ACC112 (cell line): ENCODE data around the gene ETNK1.
"Not testable (repeated sequence)": the region's sequence is repeated elsewhere in the genome, so short reads cannot be mapped to it uniquely, and the experiment has no call there.

ENCODE experiments used
- H2AFZ ChIP-seq: fragments of 200-600 bp; sonication (generic); one replicate; pipeline ENCODE4 v1.6.0; 2017; ENCODE audit warnings: antibody characterized with exemption, low read length; ENCODE audit not compliant: unreplicated experiment
- H3K27ac ChIP-seq: fragments of 200-600 bp; sonication (generic); 2 replicates; pipeline ENCODE4 v1.5.1; 2014; ENCODE audit warnings: low read depth, mild to moderate bottlenecking, antibody characterized with exemption, low read length, moderate library complexity
- H3K27me3 ChIP-seq: fragments of 200-600 bp; sonication (generic); 2 replicates; pipeline ENCODE4 v1.6.1; 2014; ENCODE audit warnings: mild to moderate bottlenecking, antibody characterized with exemption, low read length, moderate library complexity, mixed read lengths; ENCODE audit not compliant: insufficient read depth
- H3K36me3 ChIP-seq: fragments of 200-600 bp; sonication (generic); 2 replicates; pipeline ENCODE4 v1.6.1; 2016; ENCODE audit warnings: mild to moderate bottlenecking, antibody characterized with exemption, low read length, moderate library complexity, mixed read lengths; ENCODE audit not compliant: insufficient read depth
- H3K4me1 ChIP-seq: fragments of 200-600 bp; sonication (generic); one replicate; pipeline ENCODE4 v1.6.1; 2016; ENCODE audit warnings: low read length, mixed read lengths; ENCODE audit not compliant: insufficient read depth, unreplicated experiment, control insufficient read depth
- H3K4me3 ChIP-seq: fragments of 200-600 bp; sonication (generic); 2 replicates; pipeline ENCODE4 v1.5.1; 2014; ENCODE audit warnings: mild to moderate bottlenecking, low read depth, low read length
- H3K79me2 ChIP-seq: fragments of 200-600 bp; sonication (generic); one replicate; pipeline ENCODE4 v1.6.0; 2016; ENCODE audit warnings: low read length; ENCODE audit not compliant: control insufficient read depth, unreplicated experiment, insufficient read depth

The ETNK1 gene

DNA sequence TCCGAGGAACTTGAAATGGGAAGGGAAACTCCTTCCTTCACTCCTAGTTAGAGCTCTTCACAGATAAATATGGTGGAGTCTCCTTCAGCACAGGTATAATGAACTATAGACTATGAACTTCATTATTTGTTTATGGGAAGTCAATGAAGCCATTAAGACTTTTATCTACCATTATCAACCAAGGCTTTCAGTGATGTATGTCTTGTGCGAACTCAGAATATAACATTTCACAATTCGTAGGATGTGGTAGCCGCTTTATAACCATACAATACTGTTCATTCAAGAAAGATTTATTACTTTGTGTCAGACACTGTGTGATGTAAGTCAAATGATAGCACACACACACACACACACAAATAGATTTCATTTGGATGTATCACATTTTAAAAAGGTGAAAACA, 24.8 kb upstream of the ETNK1 start:
- Histone ChIP-seq H3K4me3 (no peak overlapping the region), H3K79me2 (no peaks in the 10 kb centered on the region), H2AFZ (no peak overlapping the region), H3K4me1 (no peaks in the 10 kb centered on the region), H3K36me3 (no peaks in the 10 kb centered on the region), H3K27ac (no peak overlapping the region), H3K27me3 (no peaks in the 10 kb centered on the region)

DNA sequence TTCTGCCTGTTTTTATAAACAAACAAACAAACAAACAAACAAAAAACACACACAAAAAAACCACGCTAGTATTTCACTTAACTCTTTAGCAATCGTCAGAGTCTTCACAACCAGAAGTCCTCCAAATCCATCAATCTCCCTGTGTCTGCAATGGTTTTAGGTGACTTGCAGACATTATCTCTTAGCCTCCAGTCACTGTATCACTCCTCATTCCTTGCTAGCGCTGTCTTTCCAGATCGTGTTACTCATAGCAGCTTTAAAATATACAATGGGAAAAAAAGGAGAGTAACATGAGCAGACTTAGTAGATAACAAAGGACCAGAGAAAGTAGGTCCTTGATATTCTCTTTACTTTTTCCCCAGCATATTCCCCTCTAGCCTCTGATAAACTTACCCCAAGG, 15.5 kb upstream of the ETNK1 start:
- Histone ChIP-seq H2AFZ (no peak overlapping the region), H3K4me3 (no peak overlapping the region), H3K79me2 (no peaks in the 10 kb centered on the region), H3K4me1 (no peaks in the 10 kb centered on the region), H3K27me3 (no peaks in the 10 kb centered on the region), H3K36me3 (no peaks in the 10 kb centered on the region), H3K27ac (no peak overlapping the region)

DNA sequence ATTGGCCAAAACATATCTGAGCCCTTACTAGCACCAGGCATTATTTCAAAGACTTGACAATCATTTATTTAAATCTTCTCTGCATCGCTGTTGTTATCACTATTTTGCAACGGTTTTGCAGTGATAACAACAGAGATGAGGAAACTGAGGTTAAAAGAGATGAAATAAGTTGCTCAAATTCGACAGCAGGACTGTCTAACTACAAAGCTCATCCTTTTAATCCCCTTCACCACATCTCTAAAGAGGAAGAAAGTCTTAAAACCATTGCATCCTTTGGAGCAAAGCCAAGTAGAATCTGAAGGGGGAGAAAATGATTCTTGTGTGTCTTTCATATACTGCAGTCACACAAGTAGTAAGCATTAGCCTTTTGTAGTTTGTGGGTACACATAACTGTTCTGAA, 14.8 kb upstream of the ETNK1 start:
- no peaks in the 10 kb centered on the region for H3K27me3 ChIP-seq
- no peak overlapping the region for H2AFZ ChIP-seq
- no peak overlapping the region for H3K27ac ChIP-seq
- no peaks in the 10 kb centered on the region for H3K36me3 ChIP-seq
- no peaks in the 10 kb centered on the region for H3K4me1 ChIP-seq
- no peaks in the 10 kb centered on the region for H3K79me2 ChIP-seq
- H3K4me3 ChIP-seq, result no peak overlapping the region

DNA sequence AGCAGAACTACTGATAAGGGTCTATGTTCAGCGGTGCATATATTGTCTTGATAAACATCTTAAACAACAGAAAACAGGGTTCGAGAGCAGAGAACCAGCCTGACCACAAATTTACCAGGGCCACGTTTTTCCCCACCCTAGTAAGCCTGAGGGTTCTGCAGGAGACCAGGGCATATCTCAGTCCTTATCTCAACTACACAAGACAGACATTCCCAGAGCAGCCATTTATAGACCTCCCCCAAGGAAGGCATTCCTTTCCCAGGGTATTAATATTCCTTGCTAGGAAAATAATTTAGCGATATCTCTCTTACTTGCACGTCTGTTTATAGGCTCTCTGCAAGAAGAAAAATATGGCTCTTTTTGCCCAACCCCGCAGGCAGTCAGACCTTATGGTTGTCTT, 12.1 kb upstream of the ETNK1 start:
- H3K27me3 ChIP-seq, result not testable (repeated sequence)

DNA sequence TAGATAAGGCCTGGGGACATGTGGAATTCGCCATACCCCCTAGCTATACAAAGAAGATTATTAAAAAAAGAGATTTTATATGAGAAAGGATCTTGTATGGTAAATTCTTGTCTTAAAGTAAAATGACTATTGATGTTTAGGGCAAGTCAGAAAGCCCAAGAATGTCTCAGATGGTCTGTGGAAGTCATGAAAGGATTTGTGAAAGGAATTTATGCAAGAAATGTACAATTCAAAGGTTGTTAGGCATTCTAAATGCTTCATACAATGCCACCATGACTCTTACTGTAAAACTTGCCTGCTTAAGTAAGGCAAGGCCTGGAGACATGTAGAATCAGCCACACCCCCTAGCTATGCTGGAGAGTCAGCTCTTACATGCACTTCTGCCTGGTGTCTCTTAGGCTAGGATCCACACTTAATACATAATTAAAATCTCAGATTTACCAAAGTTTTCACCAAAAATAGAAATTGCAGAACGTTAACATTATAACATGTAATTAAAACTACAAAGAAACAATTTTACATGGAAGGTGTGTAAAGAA, 8.9 kb upstream of the ETNK1 start:
- Histone ChIP-seq H3K4me3 (no peak overlapping the region), H3K36me3 (no peaks in the 10 kb centered on the region)

More for the DNA sequence above, 12.1 kb upstream of the ETNK1 start:
- H3K36me3 ChIP-seq, H2AFZ ChIP-seq, H3K4me3 ChIP-seq, H3K4me1 ChIP-seq, H3K79me2 ChIP-seq, H3K27ac ChIP-seq: not testable (repeated sequence)

DNA sequence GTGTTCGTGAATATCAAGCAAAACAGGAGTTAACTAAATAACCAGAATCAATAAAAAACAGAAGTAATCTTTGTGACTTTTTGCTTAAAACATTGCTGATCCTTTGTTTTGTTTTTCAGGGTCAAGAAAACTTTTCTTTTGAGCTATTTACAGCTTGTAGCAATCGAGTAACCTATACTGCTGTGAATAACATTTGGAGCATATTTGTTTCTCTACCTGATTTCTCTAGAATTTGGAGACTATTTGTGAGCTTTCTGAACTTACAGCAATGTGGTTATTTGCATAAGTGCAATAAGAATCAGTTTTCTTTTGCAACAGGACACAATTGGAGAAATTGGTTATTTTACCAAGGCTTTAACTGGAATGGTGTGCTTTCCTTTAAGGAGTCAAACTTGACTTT, 7.3 kb upstream of the ETNK1 start:
- H2AFZ ChIP-seq, result no peak overlapping the region
- 0 out of 2 replicates have a peak, but pooled peaks cover 3% of the 10 kb centered on the region for H3K27me3 ChIP-seq
- H3K4me3 ChIP-seq, result no peak overlapping the region
- H3K27ac ChIP-seq, result no peak overlapping the region
- H3K4me1 ChIP-seq, result no peaks in the 10 kb centered on the region
- H3K36me3 ChIP-seq, result no peaks in the 10 kb centered on the region
- H3K79me2 ChIP-seq, result no peaks in the 10 kb centered on the region

More for the DNA sequence above, 8.9 kb upstream of the ETNK1 start:
- Histone ChIP-seq H3K4me1 (no peaks in the 10 kb centered on the region), H2AFZ (no peak overlapping the region), H3K27ac (no peak overlapping the region), H3K27me3 (no peaks in the 10 kb centered on the region), H3K79me2 (no peaks in the 10 kb centered on the region)

DNA sequence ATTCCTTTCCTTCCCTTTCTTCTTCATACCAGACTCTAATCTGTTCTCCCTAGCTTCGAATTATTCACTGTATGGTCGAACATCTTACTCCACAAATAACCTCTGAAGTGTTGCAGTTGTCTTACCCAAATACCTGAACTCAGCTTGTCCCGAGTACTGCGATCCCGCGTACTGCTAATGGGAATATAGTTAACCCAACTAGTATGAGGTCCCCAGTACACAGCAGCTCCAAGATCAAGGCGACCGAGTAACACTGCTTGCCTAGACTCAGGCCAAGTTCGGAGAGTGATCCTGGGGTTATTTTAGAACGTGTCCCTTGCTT, 462 bp upstream of the ETNK1 start:
- Histone ChIP-seq H3K4me1 (peaks cover 21% of the 10 kb centered on the region), H3K27ac (peak overlapping the region; percentile 74), H3K36me3 (no peaks in the 10 kb centered on the region), H3K4me3 (peak overlapping the region; percentile 92), H3K27me3 (0 out of 2 replicates have a peak, but pooled peaks cover 3% of the 10 kb centered on the region), H2AFZ (peak overlapping the region; percentile 88), H3K79me2 (peaks cover 45% of the 10 kb centered on the region)

DNA sequence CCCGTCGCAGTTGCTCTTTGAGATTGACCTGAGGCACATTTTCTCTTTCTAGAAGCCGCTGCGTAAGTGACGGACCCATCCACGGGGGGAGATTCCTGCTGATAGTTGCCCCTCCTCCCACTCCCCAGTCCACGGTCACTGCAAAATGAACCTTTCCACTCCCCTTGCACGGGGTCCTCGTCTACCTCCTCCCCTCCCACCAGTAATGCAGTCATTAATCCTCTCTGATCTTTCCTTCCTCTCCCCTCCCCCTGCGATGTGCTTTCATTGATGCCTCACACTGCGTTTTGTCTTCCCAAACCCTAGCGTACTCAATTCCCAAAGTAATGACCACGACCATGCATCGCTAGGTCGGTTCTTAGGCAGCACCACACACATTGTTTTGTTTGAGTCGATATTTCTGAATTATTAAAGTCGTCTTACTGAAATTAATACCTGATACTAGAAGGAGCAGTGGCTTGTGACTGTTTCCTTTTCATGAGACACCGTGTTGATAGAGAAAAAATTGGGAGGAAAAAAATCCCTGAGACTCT, 857 bp downstream of the ETNK1 start:
- H3K27me3 ChIP-seq, result 0 out of 2 replicates have a peak, but pooled peaks cover 3% of the 10 kb centered on the region
- H3K79me2 ChIP-seq, result peaks cover 53% of the 10 kb centered on the region
- H3K27ac ChIP-seq, result peak overlapping the region; percentile 74
- no peaks in the 10 kb centered on the region for H3K36me3 ChIP-seq
- peak overlapping the region; percentile 92 for H3K4me3 ChIP-seq
- peaks cover 21% of the 10 kb centered on the region for H3K4me1 ChIP-seq
- peak overlapping the region; percentile 27 for H2AFZ ChIP-seq

DNA sequence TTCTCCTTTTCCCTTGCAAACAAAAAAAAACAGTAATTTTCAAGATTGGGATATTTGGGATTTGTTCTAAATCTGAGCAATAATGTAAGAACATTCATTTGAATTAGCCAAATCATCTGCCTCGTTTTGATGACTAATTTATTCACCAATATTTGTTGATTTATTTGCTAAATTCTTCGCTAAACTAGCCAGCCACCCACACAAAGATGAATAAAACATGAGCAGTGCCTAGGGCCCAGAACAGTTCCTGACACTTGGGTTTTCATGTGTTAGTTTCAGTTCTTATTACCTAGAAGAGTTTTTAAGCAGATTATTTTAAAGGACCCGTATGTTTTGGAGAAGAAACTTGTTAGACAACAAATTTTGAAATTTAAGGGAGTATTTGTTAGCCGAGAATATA, 1.4 kb downstream of the ETNK1 start:
- Histone ChIP-seq H2AFZ (no peak overlapping the region), H3K79me2 (peaks cover 55% of the 10 kb centered on the region), H3K4me3 (peak overlapping the region; percentile 92), H3K4me1 (peaks cover 21% of the 10 kb centered on the region), H3K27ac (peak overlapping the region; percentile 74), H3K36me3 (no peaks in the 10 kb centered on the region), H3K27me3 (no peaks in the 10 kb centered on the region)

DNA sequence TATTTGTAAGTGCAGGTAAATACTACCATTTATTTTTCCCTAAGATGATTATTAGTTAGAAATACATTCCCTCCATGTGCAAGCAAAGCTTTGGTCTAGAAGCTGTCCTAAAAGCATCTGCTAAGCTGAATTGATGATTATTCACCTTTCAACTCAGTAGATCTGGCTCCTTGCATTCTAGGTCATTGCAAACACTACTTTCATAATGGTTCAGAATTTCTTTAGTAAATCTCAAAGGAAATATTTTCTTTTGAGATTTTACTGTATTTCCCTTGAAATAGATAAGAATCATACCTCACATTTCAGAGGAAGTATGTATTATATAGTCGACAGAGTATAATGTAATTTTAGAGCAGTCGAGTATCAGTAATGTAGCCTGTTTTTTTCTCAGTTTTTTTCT, 2.4 kb downstream of the ETNK1 start:
- H3K4me3 ChIP-seq, result peak overlapping the region; percentile 92
- H3K27ac ChIP-seq, result no peak overlapping the region
- H3K4me1 ChIP-seq, result peaks cover 21% of the 10 kb centered on the region
- H3K79me2 ChIP-seq, result peaks cover 57% of the 10 kb centered on the region
- no peaks in the 10 kb centered on the region for H3K36me3 ChIP-seq
- no peaks in the 10 kb centered on the region for H3K27me3 ChIP-seq
- H2AFZ ChIP-seq, result no peak overlapping the region

DNA sequence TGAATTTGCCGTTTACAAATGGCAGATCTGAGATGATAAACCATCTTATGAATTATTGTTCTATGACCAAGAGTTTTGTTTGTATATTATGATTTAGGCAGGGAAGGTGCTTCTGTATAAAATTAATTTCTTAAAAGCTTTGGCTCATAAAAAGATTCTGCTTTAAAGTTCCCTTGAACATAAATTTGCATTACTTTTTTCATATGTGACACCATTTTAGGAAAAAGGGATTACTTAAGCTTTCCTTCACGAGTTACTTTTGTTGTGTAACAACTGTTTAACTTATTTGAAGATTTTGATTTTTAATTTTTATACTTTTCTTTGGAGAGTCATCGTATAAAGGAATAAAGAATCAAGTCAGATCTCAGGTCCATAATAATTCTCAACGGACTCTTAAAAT, 3.3 kb downstream of the ETNK1 start:
- peaks cover 21% of the 10 kb centered on the region for H3K4me1 ChIP-seq
- H3K27me3 ChIP-seq, result no peaks in the 10 kb centered on the region
- peak overlapping the region; percentile 92 for H3K4me3 ChIP-seq
- H3K27ac ChIP-seq, result no peak overlapping the region
- peaks cover 65% of the 10 kb centered on the region for H3K79me2 ChIP-seq
- H2AFZ ChIP-seq, result no peak overlapping the region
- H3K36me3 ChIP-seq, result no peaks in the 10 kb centered on the region
